ENCODE data around the gene DENND10.
"Not testable (repeated sequence)": the region's sequence is repeated elsewhere in the genome, so short reads cannot be mapped to it uniquely, and the experiment has no call there.

The DENND10 gene

GRCh38 chr10:119176166-119176565 is 72.3 kb downstream of the DENND10 start:
- Mint-ChIP-seq H3K4me3 (peak overlapping the region; percentile 63 to 80 (median 77)), H3K27ac (peak overlapping the region in 1 of 3 experiments; percentile 30), H3K9me3 (no peaks in the 10 kb centered on the region), H3K27me3 (ENCODE audit: low read depth) (no peaks in the 10 kb centered on the region), H3K4me1 (peaks cover 11% of the 10 kb centered on the region), H3K36me3 (ENCODE audit: low read depth) (peaks cover 34% of the 10 kb centered on the region)
- TF ChIP-seq CTCF (IDR thresholded peaks at IDR 0.05; ENCODE audit: unreplicated experiment in 3 of 3) = no peak

- H3K36me3 Mint-ChIP-seq (ENCODE audit: low read depth) = peaks cover 19% of the 10 kb centered on the region
- H3K4me1 Mint-ChIP-seq = peaks cover 11% of the 10 kb centered on the region
- H3K27me3 Mint-ChIP-seq (ENCODE audit: low read depth) = no peaks in the 10 kb centered on the region
- peak overlapping the region; percentile 99 for H3K4me3 Mint-ChIP-seq
- H3K27ac Mint-ChIP-seq = peak overlapping the region; percentile 93 to 96 (median 95)
- H3K9me3 Mint-ChIP-seq = no peaks in the 10 kb centered on the region
- TF ChIP-seq CTCF (IDR thresholded peaks at IDR 0.05; ENCODE audit: unreplicated experiment in 3 of 3) = no peak
These were observed 73.9 kb downstream of the DENND10 start for GRCh38 chr10:119177708-119178371.

- H3K36me3 Mint-ChIP-seq (ENCODE audit: low read depth) = peaks cover 19% of the 10 kb centered on the region
- no peak for TF ChIP-seq CTCF (IDR thresholded peaks at IDR 0.05; ENCODE audit: unreplicated experiment in 3 of 3)
- H3K4me1 Mint-ChIP-seq = peaks cover 11% of the 10 kb centered on the region
- peak within 1 kb of the TSS; percentile 93 to 96 (median 95) for H3K27ac Mint-ChIP-seq
- H3K4me3 Mint-ChIP-seq = peak within 1 kb of the TSS; percentile 99
- H3K9me3 Mint-ChIP-seq = no peaks in the 10 kb centered on the region
- H3K27me3 Mint-ChIP-seq (ENCODE audit: low read depth) = no peaks in the 10 kb centered on the region
These were observed 74.6 kb downstream of the DENND10 start, which contains the start of gene PRDX3 for GRCh38 chr10:119178372-119179119. PRDX3 (minus strand) TSS chr10:119178812; CDS start chr10:119178790, 22 bp downstream.

GRCh38 chr10:119180850-119181400 is 77.0 kb downstream of the DENND10 start:
- peaks cover 13% of the 10 kb centered on the region for H3K36me3 Mint-ChIP-seq (ENCODE audit: low read depth)
- H3K9me3 Mint-ChIP-seq, H3K27ac Mint-ChIP-seq: not testable (repeated sequence)

GRCh38 chr10:119183664-119184412 is 79.9 kb downstream of the DENND10 start:
- H3K9me3 Mint-ChIP-seq = peaks cover 4% of the 10 kb centered on the region
- H3K4me1 Mint-ChIP-seq = no peaks in the 10 kb centered on the region
- peaks cover 5% of the 10 kb centered on the region for H3K36me3 Mint-ChIP-seq (ENCODE audit: low read depth)
- H3K27me3 Mint-ChIP-seq (ENCODE audit: low read depth) = no peaks in the 10 kb centered on the region
- peak overlapping the region in 1 of 3 experiments; percentile 37 for H3K4me3 Mint-ChIP-seq
- no peak overlapping the region for H3K27ac Mint-ChIP-seq
- TF ChIP-seq CTCF (IDR thresholded peaks at IDR 0.05; ENCODE audit: unreplicated experiment in 3 of 3) = no peak

More at GRCh38 chr10:119180850-119181400, 77.0 kb downstream of the DENND10 start:
- not testable (repeated sequence) for H3K27me3 Mint-ChIP-seq (ENCODE audit: low read depth); H3K4me3 Mint-ChIP-seq; H3K4me1 Mint-ChIP-seq
